ENCODE data around the gene SNAP29. TPM values are rescaled to one million over a fixed set of nuclear protein-coding genes. Genes with fewer than 3 reads are reported as not detected.
"Not testable (repeated sequence)": the region's sequence is repeated elsewhere in the genome, so short reads cannot be mapped to it uniquely, and the experiment has no call there.

Gene SNAP29
- total and polyA plus RNA-seq, 12 donors: 15.1 to 76.5 (median 24.7) TPM

GRCh38 chr22:20889025-20889704 lies 30.4 kb downstream of the SNAP29 start:
- Histone ChIP-seq H3K4me3 (no peak overlapping the region), H3K4me1 (replicated peaks in 1 of 2) (peaks cover 0 to 7% of the 10 kb centered on the region in 2 donors), H3K27me3 (no peaks in the 10 kb centered on the region), H3K9me3 (replicated peaks in 1 of 3) (no peaks in the 10 kb centered on the region), H3K36me3 (replicated peaks in 1 of 2) (peaks cover 0 to 37% of the 10 kb centered on the region in 2 donors), H3K27ac (no peak overlapping the region)
- no peak for DNase-seq
- 82 to 92% (median 90%) methylated on average over 6 of the region's 6 CpGs for WGBS, 4 donors
- TF ChIP-seq POLR2A (IDR thresholded peaks at IDR 0.05): no peak
- TF ChIP-seq CTCF (IDR thresholded peaks at IDR 0.05): no peak
- intact Hi-C loops (cut with DNase I): loop anchor here in 1 of 2 donors (10.0 kb wide), 1 partner anchor 216 kb away; no protein-coding TSS in a partner anchor

DNA sequence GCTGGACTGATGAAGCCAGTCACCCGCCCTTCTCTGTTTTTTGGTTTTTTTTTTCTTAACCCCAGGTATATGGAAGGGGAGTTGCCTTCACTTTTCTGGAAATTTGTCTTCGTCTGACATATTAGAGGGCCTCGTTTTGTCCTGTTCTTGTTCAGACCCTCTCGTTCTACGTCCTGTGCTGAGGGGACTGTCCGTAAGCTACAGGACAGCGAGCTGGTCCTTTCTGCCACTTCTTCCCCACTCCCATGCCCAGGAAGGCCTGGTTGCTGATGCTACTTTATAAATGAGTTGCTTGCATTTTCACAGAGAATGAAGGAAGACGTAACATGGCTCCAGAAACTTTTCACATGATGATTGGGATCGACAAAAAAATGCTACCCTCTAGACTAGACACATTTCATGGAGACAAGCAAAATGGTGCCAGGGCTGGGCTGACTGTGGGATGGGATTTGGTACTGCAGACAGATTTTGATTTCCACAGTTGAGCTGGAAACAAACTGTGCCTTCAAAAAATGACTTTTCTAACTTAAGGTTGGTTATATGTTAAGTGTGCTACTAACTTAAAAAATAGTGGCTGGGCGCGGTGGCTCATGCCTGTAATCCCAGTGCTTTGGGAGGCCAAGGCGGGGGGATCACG lies 31.2 kb downstream of the SNAP29 start:
- no peaks in the 10 kb centered on the region for H3K27me3 ChIP-seq
- no peaks in the 10 kb centered on the region for H3K9me3 ChIP-seq (replicated peaks in 1 of 3)
- intact Hi-C loops (cut with DNase I): loop anchor here in 1 of 2 donors (10.0 kb wide), 1 partner anchor 215 kb away; no protein-coding TSS in a partner anchor
- no peak overlapping the region for H3K4me3 ChIP-seq
- no peak for DNase-seq
- no peak overlapping the region for H3K27ac ChIP-seq
- TF ChIP-seq POLR2A (IDR thresholded peaks at IDR 0.05): no peak
- TF ChIP-seq CTCF (IDR thresholded peaks at IDR 0.05): no peak
- peaks cover 0 to 29% of the 10 kb centered on the region in 2 donors for H3K36me3 ChIP-seq (replicated peaks in 1 of 2)
- H3K4me1 ChIP-seq (replicated peaks in 1 of 2): peaks cover 0 to 7% of the 10 kb centered on the region in 2 donors
- WGBS, 4 donors: 86 to 96% (median 91%) methylated on average over 13 of the region's 13 CpGs

GRCh38 chr22:20890975-20891374 lies 32.2 kb downstream of the SNAP29 start:
- peaks cover 0 to 29% of the 10 kb centered on the region in 2 donors for H3K36me3 ChIP-seq (replicated peaks in 1 of 2)
- intact Hi-C loops (cut with DNase I): no loop called here
- no peak for DNase-seq
- H3K27ac ChIP-seq: no peak overlapping the region
- 89 to 96% (median 95%) methylated on average over 6 of the region's 6 CpGs for WGBS, 4 donors
- peaks cover 0 to 3% of the 10 kb centered on the region in 2 donors for H3K4me1 ChIP-seq (replicated peaks in 1 of 2)
- H3K27me3 ChIP-seq: no peaks in the 10 kb centered on the region
- no peak overlapping the region for H3K4me3 ChIP-seq
- no peaks in the 10 kb centered on the region for H3K9me3 ChIP-seq (replicated peaks in 1 of 3)
- TF ChIP-seq POLR2A (IDR thresholded peaks at IDR 0.05) (no peak), CTCF (IDR thresholded peaks at IDR 0.05) (no peak)

DNA sequence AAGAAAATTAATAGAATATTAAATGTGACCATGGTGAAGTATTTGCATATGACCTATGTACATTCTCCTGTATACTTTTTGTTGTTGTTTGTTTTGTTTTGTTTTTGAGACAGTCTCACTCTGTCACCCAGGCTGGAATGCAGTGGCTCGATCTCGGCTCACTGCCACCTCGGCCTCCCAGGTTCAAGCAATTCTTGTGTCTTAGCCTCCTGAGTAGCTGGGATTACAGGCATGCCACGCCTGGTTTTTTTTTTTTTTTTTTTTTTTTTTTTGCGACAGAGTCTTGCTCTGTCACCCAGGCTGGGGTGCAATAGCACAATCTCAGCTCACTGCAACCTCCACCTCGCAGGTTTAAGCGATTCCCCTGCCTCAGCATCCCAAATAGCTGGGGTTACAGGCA lies 38.9 kb downstream of the SNAP29 start:
- intact Hi-C loops (cut with DNase I): not testable (repeated sequence)

More for the DNA sequence above, 38.9 kb downstream of the SNAP29 start:
- not testable (repeated sequence) for H3K4me3 ChIP-seq; H3K9me3 ChIP-seq (replicated peaks in 1 of 3); H3K27ac ChIP-seq; H3K36me3 ChIP-seq (replicated peaks in 1 of 2); H3K27me3 ChIP-seq; H3K4me1 ChIP-seq (replicated peaks in 1 of 2); DNase-seq
- WGBS, 4 donors: 68 to 85% (median 82%) methylated on average over 6 to 7 of the region's 7 CpGs
